Neuronal stem cell (in vitro differentiated cells): ENCODE results near the gene SEL1L.
"Not testable (repeated sequence)": the region's sequence is repeated elsewhere in the genome, so short reads cannot be mapped to it uniquely, and the experiment has no call there.

Experiments used
- DNase-seq: peaks from one replicate; pipeline ENCODE4 v3.0.0-alpha.2; 2013; ENCODE audit warnings: low spot score
- H2AFZ ChIP-seq: one replicate; pipeline ENCODE4 v1.6.1; 2013; ENCODE audit warnings: mild to moderate bottlenecking, low read length, inconsistent platforms
- H2AK5ac ChIP-seq: 2 replicates; pipeline ENCODE4 v1.6.1; 2013; ENCODE audit warnings: low read depth, mild to moderate bottlenecking, inconsistent platforms, low read length, moderate library complexity, mixed read lengths
- H2BK120ac ChIP-seq: 2 replicates; pipeline ENCODE4 v1.6.1; 2013; ENCODE audit warnings: low read depth, mild to moderate bottlenecking, inconsistent platforms, low read length, moderate library complexity, mixed read lengths
- H2BK12ac ChIP-seq: one replicate; pipeline ENCODE4 v1.6.1; 2013; ENCODE audit warnings: low read length, inconsistent platforms
- H2BK15ac ChIP-seq: 2 replicates; pipeline ENCODE4 v1.6.1; 2013; ENCODE audit warnings: mild to moderate bottlenecking, low read length, inconsistent platforms, mixed read lengths
- H2BK5ac ChIP-seq: one replicate; pipeline ENCODE4 v1.6.1; 2013; ENCODE audit warnings: inconsistent platforms, mild to moderate bottlenecking, low read length, moderate library complexity
- H3K14ac ChIP-seq: one replicate; pipeline ENCODE4 v1.6.1; 2013; ENCODE audit warnings: low read length, inconsistent platforms
- H3K18ac ChIP-seq: 2 replicates; pipeline ENCODE4 v1.6.1; 2013; ENCODE audit warnings: low read length, inconsistent platforms
- H3K23ac ChIP-seq: 2 replicates; pipeline ENCODE4 v1.6.1; 2013; ENCODE audit warnings: low read depth, mild to moderate bottlenecking, mixed read lengths, low read length, inconsistent platforms; ENCODE audit not compliant: poor library complexity
- H3K27ac ChIP-seq: replicated peaks from 3 replicates; pipeline ENCODE4 v1.5.1; 2013; ENCODE audit warnings: low read length, inconsistent platforms
- H3K27me3 ChIP-seq, 3 experiments: 2 replicates each; pipeline ENCODE4 v1.6.1; 2013; ENCODE audit warnings: low read length in 3 of 3, mild to moderate bottlenecking in 2 of 3, inconsistent platforms in 1 of 3, low read depth in 1 of 3, mixed read lengths in 1 of 3, moderate library complexity in 1 of 3; ENCODE audit not compliant: control insufficient read depth in 3 of 3, insufficient read depth in 3 of 3
- H3K36me3 ChIP-seq, 2 donors: replicated peaks in 1 of 2; 2 replicates each; pipeline ENCODE4 v1.6.1; 2013; ENCODE audit warnings: low read length in 2 of 2; ENCODE audit not compliant: control insufficient read depth in 2 of 2, insufficient read depth in 2 of 2
- H3K4ac ChIP-seq: 2 replicates; pipeline ENCODE4 v1.6.1; 2013; ENCODE audit warnings: inconsistent platforms, mild to moderate bottlenecking, low read length, moderate library complexity
- H3K4me1 ChIP-seq, 2 donors: 1 replicate in 1 of 2; 2 replicates in 1 of 2; pipeline ENCODE4 v1.6.1; 2013; ENCODE audit warnings: low read length in 2 of 2, low read depth in 1 of 2; ENCODE audit not compliant: control insufficient read depth in 2 of 2, insufficient read depth in 1 of 2
- H3K4me2 ChIP-seq: one replicate; pipeline ENCODE4 v1.6.1; 2013; ENCODE audit warnings: mild to moderate bottlenecking, low read length, inconsistent platforms; ENCODE audit not compliant: insufficient read depth, poor library complexity, severe bottlenecking
- H3K4me3 ChIP-seq, 2 donors: 2 replicates each; pipeline ENCODE4 v1.5.1; 2013; ENCODE audit warnings: low read length in 2 of 2, mild to moderate bottlenecking in 2 of 2, inconsistent platforms in 1 of 2, moderate library complexity in 1 of 2
- H3K79me1 ChIP-seq: one replicate; pipeline ENCODE4 v1.6.1; 2013; ENCODE audit warnings: low read depth, mild to moderate bottlenecking, inconsistent platforms, low read length, moderate library complexity
- H3K9ac ChIP-seq: one replicate; pipeline ENCODE4 v1.6.1; 2013; ENCODE audit warnings: mild to moderate bottlenecking, low read depth, low read length, inconsistent platforms; ENCODE audit not compliant: poor library complexity
- H3K9me3 ChIP-seq, 2 donors: replicated peaks in 1 of 2; 2 replicates each; pipeline versions ENCODE3 to v1.6.1; 2013; ENCODE audit warnings: low read length in 2 of 2, mild to moderate bottlenecking in 2 of 2, inconsistent platforms in 1 of 2, low read depth in 1 of 2, mixed read lengths in 1 of 2, moderate library complexity in 1 of 2; ENCODE audit not compliant: control insufficient read depth in 2 of 2, insufficient read depth in 1 of 2
- H4K8ac ChIP-seq: one replicate; pipeline ENCODE4 v1.6.1; 2013; ENCODE audit warnings: low read depth, mild to moderate bottlenecking, inconsistent platforms, low read length, moderate library complexity
- H4K91ac ChIP-seq: one replicate; pipeline ENCODE4 v1.6.1; 2013; ENCODE audit warnings: low read length, low read depth, mild to moderate bottlenecking, inconsistent platforms; ENCODE audit not compliant: poor library complexity
- WGBS, 2 donors: extraction: QIAGEN DNeasy Blood & Tissue Kit; methylation state at CpG; one replicate each; pipeline ENCODE4 v1.1.7; 2013; ENCODE audit warnings: missing lambda C conversion rate in 2 of 2, mixed read lengths in 1 of 2; ENCODE audit not compliant: insufficient read length in 2 of 2, insufficient replicate concordance in 1 of 2; ENCODE audit errors: extremely low coverage in 2 of 2; 5-methylcytosine and 5-hydroxymethylcytosine counted together

The SEL1L gene

DNA sequence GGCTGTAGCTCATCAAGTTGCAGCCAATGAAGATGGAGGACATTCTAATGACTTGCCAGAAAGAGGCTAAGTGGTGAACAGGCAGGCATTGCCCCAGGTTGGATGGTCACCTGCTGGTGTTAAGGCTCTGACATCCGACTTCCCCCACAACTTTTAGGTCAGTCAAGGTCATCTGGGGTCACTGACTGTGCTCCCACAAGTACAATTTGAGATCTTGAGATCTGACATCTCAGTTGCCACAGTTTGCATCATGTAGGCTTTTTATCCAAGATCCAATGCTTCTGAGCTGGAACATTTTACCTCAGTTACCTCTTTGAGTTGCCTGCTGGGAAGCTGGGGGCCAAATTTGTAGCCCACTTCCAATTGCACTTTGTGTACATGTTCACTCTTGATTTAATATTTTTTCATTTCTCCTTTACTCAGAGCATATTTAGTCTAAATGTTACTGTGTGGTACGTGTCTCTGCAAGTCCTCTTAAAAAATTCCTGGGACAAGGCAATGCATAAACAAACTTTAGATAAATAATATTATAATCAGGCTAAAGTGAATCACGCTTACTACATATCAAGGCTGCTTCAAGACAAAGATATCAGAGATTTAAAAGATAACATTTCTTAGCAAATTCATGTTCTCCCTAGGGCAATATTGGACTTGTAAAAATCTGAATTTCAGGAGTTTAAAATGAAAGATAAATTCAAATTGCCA, 61.4 kb downstream of the SEL1L start:
- no CpG with 5 or more reads among the region's 3 CpGs for WGBS, 2 donors
- H3K79me1 ChIP-seq, result no peaks in the 10 kb centered on the region

DNA sequence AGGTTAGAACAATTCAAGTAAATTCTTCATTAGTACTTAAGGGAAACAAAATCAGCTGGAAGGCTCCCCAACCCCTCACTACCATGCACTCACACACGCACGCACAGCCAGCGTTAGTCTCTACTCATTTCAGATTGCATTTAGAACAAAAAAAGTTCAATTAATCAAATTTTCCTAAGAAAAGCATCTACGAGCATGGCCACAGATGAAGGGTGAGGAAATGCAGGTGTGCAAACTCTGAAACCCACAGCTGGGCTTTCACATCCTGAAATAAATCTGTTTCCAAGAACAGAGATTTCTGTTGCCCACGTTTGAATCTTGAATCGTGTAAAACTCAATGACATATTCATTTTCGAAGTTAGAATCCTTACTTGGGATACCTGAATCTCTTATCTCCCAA, 62.6 kb downstream of the SEL1L start:
- no peak overlapping the region for H3K18ac ChIP-seq
- no peak overlapping the region for H2BK12ac ChIP-seq
- H2BK120ac ChIP-seq, result no peak overlapping the region
- no peak overlapping the region for H3K4me2 ChIP-seq
- no peak overlapping the region for H3K27ac ChIP-seq
- WGBS, 2 donors, result no CpG with 5 or more reads among the region's 7 CpGs
- no peak overlapping the region for H4K8ac ChIP-seq
- DNase-seq, result no peak
- no peak overlapping the region for H3K4ac ChIP-seq
- H4K91ac ChIP-seq, result no peak overlapping the region
- H3K9me3 ChIP-seq, result no peaks in the 10 kb centered on the region
- H3K9ac ChIP-seq, result no peak overlapping the region
- no peaks in the 10 kb centered on the region for H3K79me1 ChIP-seq
- H3K14ac ChIP-seq, result no peak overlapping the region
- no peak overlapping the region for H2AK5ac ChIP-seq
- H3K4me1 ChIP-seq, result no peaks in the 10 kb centered on the region
- peaks cover under 1 to 30% of the 10 kb centered on the region in 2 donors for H3K36me3 ChIP-seq
- no peak overlapping the region for H2BK5ac ChIP-seq
- H2AFZ ChIP-seq, result no peak overlapping the region
- H3K27me3 ChIP-seq, result no peaks in the 10 kb centered on the region
- no peak overlapping the region for H3K23ac ChIP-seq
- H2BK15ac ChIP-seq, result no peak overlapping the region
- H3K4me3 ChIP-seq, result no peak overlapping the region

More for the DNA sequence above, 61.4 kb downstream of the SEL1L start:
- Histone ChIP-seq H3K4me1 (no peaks in the 10 kb centered on the region), H2AFZ (no peak overlapping the region), H3K9ac (no peak overlapping the region), H2BK12ac (no peak overlapping the region), H3K4me2 (no peak overlapping the region), H3K36me3 (peaks cover 4 to 42% of the 10 kb centered on the region in 2 donors), H2BK5ac (no peak overlapping the region), H3K4me3 (no peak overlapping the region), H3K18ac (no peak overlapping the region), H3K23ac (no peak overlapping the region), H4K8ac (no peak overlapping the region), H3K9me3 (peaks cover 0 to 2% of the 10 kb centered on the region in 2 donors), H3K14ac (no peak overlapping the region), H2AK5ac (no peak overlapping the region), H3K27ac (no peak overlapping the region), H3K4ac (no peak overlapping the region), H3K27me3 (no peaks in the 10 kb centered on the region), H2BK15ac (no peak overlapping the region), H4K91ac (no peak overlapping the region), H2BK120ac (no peak overlapping the region)
- DNase-seq, result no peak

- not testable (repeated sequence) for H3K4me3 ChIP-seq, H3K23ac ChIP-seq, H3K18ac ChIP-seq, H3K9ac ChIP-seq, H2AFZ ChIP-seq, H3K27ac ChIP-seq, H4K8ac ChIP-seq, H2BK120ac ChIP-seq, H2BK12ac ChIP-seq, H3K14ac ChIP-seq, H2BK5ac ChIP-seq, DNase-seq, H3K4me1 ChIP-seq, H3K4me2 ChIP-seq, H3K4ac ChIP-seq, H3K79me1 ChIP-seq, H3K9me3 ChIP-seq, H2AK5ac ChIP-seq, H2BK15ac ChIP-seq, H3K27me3 ChIP-seq, H4K91ac ChIP-seq
- peaks cover 0 to 24% of the 10 kb centered on the region in 2 donors for H3K36me3 ChIP-seq
- WGBS, 2 donors, result no CpG with 5 or more reads among the region's 5 CpGs
Observed at GRCh38 chr14:81470557-81470826, 63.2 kb downstream of the SEL1L start.

DNA sequence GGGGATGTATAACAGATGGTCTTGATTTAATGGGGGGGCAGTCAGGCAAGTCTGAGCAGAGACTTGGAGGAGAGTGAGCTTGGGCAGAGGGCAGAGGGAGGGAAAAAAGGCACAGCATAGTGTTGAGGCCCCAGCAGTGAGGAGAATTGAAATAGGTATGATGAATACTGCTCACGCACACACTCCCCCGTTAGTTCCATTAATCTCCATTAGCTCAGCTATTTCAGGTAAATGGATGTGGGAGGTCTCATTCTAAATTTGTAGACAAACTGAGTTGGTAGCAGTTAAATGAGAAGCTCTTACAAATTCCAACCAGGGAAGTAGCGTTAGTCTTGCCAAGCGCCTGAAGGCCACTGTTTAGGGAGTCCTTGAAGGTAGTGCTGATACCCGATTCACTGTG, 66.8 kb downstream of the SEL1L start:
- Histone ChIP-seq H2BK120ac (no peak overlapping the region), H3K9me3 (peaks cover 0 to 2% of the 10 kb centered on the region in 2 donors), H2AFZ (no peak overlapping the region), H3K27me3 (no peaks in the 10 kb centered on the region), H3K9ac (no peak overlapping the region), H2BK5ac (no peak overlapping the region), H2BK15ac (no peak overlapping the region), H3K4me3 (no peak overlapping the region), H3K14ac (no peak overlapping the region), H4K8ac (no peak overlapping the region), H4K91ac (no peak overlapping the region), H3K23ac (no peak overlapping the region), H2BK12ac (no peak overlapping the region), H3K4me2 (no peak overlapping the region), H3K4ac (no peak overlapping the region), H3K79me1 (no peaks in the 10 kb centered on the region), H3K27ac (no peak overlapping the region), H3K36me3 (peaks cover 0 to 3% of the 10 kb centered on the region in 2 donors), H3K18ac (no peak overlapping the region), H3K4me1 (no peaks in the 10 kb centered on the region), H2AK5ac (no peak overlapping the region)
- DNase-seq, result no peak
- no CpG with 5 or more reads among the region's 5 CpGs for WGBS, 2 donors
